Measurements from ENCODE around the gene PRLHR. TPM values are rescaled to one million over a fixed set of nuclear protein-coding genes. Genes with fewer than 3 reads are reported as not detected.
A peak's percentile ranks its signal among the peaks of the same experiment; 100 is the strongest.

Gene PRLHR
- total RNA-seq, 1 donor from 2014 or later, result not detected

GRCh38 chr10:118562851-118563250 is 32.6 kb downstream of the PRLHR start:
- Histone ChIP-seq H3K27me3 (no peaks in the 10 kb centered on the region), H3K9me3 (no peaks in the 10 kb centered on the region), H3K36me3 (no peaks in the 10 kb centered on the region), H3K4me3 (no peak overlapping the region), H3K27ac (no peak overlapping the region), H3K4me1 (no peaks in the 10 kb centered on the region)
- no peak for DNase-seq
- TF ChIP-seq, protein P1, sequence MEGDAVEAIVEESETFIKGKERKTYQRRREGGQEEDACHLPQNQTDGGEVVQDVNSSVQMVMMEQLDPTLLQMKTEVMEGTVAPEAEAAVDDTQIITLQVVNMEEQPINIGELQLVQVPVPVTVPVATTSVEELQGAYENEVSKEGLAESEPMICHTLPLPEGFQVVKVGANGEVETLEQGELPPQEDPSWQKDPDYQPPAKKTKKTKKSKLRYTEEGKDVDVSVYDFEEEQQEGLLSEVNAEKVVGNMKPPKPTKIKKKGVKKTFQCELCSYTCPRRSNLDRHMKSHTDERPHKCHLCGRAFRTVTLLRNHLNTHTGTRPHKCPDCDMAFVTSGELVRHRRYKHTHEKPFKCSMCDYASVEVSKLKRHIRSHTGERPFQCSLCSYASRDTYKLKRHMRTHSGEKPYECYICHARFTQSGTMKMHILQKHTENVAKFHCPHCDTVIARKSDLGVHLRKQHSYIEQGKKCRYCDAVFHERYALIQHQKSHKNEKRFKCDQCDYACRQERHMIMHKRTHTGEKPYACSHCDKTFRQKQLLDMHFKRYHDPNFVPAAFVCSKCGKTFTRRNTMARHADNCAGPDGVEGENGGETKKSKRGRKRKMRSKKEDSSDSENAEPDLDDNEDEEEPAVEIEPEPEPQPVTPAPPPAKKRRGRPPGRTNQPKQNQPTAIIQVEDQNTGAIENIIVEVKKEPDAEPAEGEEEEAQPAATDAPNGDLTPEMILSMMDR (IDR thresholded peaks at IDR 0.05), result no peak
- no peak for ATAC-seq
- intact Hi-C loops (cut with DNase I), result no loop called here

DNA sequence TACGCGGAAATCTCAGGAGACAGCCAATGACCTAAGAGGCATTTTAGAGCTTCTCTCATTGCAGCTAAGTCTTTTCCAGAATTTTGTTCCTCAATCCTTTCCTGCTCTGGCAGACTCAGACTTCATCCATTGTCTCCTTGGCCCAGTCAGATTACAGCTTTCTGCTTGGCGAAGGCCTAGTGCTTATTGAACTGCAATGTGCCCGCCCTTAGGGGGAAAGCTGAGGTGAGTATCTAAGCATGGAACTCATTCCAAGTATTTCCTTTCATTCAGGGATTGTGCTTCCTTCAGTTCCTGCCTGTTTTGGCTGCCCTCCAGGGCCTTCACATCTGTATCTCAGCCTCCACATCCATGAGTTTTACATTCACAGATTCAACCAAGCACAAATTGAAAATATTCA is 37.5 kb downstream of the PRLHR start:
- H3K4me3 ChIP-seq, result no peak overlapping the region
- TF ChIP-seq, protein P1 (IDR thresholded peaks at IDR 0.05), result no peak
- no peak overlapping the region for H3K27ac ChIP-seq
- DNase-seq, result no peak
- H3K9me3 ChIP-seq, result no peaks in the 10 kb centered on the region
- no peaks in the 10 kb centered on the region for H3K36me3 ChIP-seq
- intact Hi-C loops (cut with DNase I), result no loop called here
- peaks cover 11% of the 10 kb centered on the region for H3K27me3 ChIP-seq
- ATAC-seq, result no peak
- H3K4me1 ChIP-seq, result no peaks in the 10 kb centered on the region

DNA sequence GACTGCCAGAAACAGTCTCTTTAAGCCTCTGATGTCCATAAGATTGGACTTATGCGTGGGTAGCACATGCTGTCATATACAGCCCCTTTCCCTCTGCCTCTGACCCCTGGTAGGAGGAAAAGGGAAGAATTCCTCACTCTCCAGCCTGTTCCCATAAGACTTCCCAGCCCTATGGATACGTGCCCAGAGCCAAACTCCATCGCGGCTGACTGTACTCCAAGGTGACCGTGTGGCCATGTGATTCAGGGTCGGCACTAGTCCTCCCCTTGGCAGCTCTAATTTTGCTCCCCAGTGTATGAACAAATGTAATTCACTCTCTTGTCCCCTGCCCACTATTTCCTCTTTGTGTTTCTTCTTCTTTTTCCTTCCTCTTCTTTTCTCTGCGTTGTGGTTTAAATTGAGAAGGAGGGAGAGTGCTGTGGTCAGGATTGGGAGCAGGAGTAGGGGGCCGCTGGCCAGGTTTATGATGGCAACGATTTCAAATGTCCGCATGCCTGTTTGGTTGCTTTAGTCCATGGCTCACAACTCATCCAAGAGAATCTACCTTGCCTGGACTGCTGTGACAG is 43.8 kb downstream of the PRLHR start:
- DNase-seq (no peak), ATAC-seq (peak; percentile 30)
- no peaks in the 10 kb centered on the region for H3K36me3 ChIP-seq
- TF ChIP-seq, protein P1 (IDR thresholded peaks at IDR 0.05), result no peak
- H3K27me3 ChIP-seq, result peaks cover 18% of the 10 kb centered on the region
- intact Hi-C loops (cut with DNase I), result no loop called here
- no peak overlapping the region for H3K4me3 ChIP-seq
- H3K9me3 ChIP-seq, result no peaks in the 10 kb centered on the region
- H3K4me1 ChIP-seq, result no peaks in the 10 kb centered on the region
- H3K27ac ChIP-seq, result no peak overlapping the region

DNA sequence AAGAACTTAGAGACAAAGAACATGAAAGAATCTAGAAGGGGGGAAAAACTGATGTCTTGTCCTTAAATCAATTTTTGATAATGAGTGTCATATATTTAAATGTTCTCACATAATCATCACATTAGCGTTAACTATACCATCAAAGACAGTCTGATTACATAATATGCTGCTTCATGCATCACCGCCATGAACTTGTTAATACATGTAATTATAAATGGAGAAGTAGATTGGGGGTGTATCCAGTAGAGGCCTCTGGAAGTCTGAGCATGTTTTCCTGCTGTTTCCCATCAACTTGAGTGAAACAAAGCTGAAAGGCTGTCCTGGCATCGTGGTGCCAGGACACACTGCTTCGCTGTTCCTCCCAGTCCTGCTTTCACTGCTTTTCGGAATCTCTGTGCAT is 48.2 kb downstream of the PRLHR start:
- Histone ChIP-seq H3K27ac (no peak overlapping the region), H3K9me3 (no peaks in the 10 kb centered on the region), H3K27me3 (peaks cover 10% of the 10 kb centered on the region), H3K4me3 (no peak overlapping the region), H3K4me1 (no peaks in the 10 kb centered on the region), H3K36me3 (no peaks in the 10 kb centered on the region)
- DNase-seq, result no peak
- no peak for ATAC-seq
- intact Hi-C loops (cut with DNase I), result no loop called here
- TF ChIP-seq, protein P1 (IDR thresholded peaks at IDR 0.05), result no peak

- intact Hi-C loops (cut with DNase I), result no loop called here
- ATAC-seq, result no peak
Observed at GRCh38 chr10:118546479-118546878, 49.0 kb downstream of the PRLHR start.

More at GRCh38 chr10:118546479-118546878, 49.0 kb downstream of the PRLHR start:
- DNase-seq, result no peak
- no peak overlapping the region for H3K27ac ChIP-seq
- H3K4me1 ChIP-seq, result no peaks in the 10 kb centered on the region
- no peaks in the 10 kb centered on the region for H3K9me3 ChIP-seq
- TF ChIP-seq, protein P1 (IDR thresholded peaks at IDR 0.05), result no peak
- peaks cover 9% of the 10 kb centered on the region for H3K27me3 ChIP-seq
- H3K36me3 ChIP-seq, result no peaks in the 10 kb centered on the region
- no peak overlapping the region for H3K4me3 ChIP-seq

All from upper lobe of right lung (tissue), 1 donor.